COR-L47 (cell line): ENCODE data around the gene SPDYE8.
"Not testable (repeated sequence)": the region's sequence is repeated elsewhere in the genome, so short reads cannot be mapped to it uniquely, and the experiment has no call there.

Experiments used
- DNase-seq: peaks from one replicate; lab custom pipeline; 2025; lab: John Stamatoyannopoulos, UW

Gene SPDYE8, protein sequence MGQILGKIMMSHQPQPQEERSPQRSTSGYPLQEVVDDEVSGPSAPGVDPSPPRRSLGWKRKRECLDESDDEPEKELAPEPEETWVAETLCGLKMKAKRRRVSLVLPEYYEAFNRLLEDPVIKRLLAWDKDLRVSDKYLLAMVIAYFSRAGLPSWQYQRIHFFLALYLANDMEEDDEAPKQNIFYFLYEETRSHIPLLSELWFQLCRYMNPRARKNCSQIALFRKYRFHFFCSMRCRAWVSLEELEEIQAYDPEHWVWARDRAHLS

DNA sequence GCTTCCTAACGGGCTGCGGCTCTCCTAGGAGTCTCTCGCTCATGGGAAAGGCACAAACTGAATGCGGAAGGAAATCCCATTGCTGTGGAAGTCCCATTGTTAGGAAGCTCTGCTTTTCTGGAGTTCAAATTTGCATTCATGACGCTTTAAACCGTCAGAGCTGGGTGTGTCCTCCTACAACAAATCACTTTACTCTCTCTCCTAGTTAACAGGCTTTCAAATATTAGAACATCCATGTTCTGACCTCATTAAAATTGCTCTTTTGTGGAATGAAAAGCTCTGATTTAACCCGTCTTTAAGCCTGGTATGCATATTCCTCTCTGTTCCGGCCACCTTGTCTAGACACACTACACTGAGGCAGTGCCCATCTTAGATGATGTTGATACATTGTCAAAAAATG is at the start of gene SPDYE8:
SPDYE8 (minus strand) TSS at position 101 of the 400 bp plus-strand sequence. CDS start 1,800 bp downstream, outside the sequence.
- not testable (repeated sequence) for DNase-seq

DNA sequence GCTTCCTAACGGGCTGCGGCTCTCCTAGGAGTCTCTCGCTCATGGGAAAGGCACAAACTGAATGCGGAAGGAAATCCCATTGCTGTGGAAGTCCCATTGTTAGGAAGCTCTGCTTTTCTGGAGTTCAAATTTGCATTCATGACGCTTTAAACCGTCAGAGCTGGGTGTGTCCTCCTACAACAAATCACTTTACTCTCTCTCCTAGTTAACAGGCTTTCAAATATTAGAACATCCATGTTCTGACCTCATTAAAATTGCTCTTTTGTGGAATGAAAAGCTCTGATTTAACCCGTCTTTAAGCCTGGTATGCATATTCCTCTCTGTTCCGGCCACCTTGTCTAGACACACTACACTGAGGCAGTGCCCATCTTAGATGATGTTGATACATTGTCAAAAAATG is 28.2 kb upstream of the SPDYE8 start, which contains the start of gene SPDYE11:
SPDYE11 (minus strand) TSS at position 101 of the 400 bp plus-strand sequence. CDS start 1,800 bp downstream, outside the sequence.
- not testable (repeated sequence) for DNase-seq

DNA sequence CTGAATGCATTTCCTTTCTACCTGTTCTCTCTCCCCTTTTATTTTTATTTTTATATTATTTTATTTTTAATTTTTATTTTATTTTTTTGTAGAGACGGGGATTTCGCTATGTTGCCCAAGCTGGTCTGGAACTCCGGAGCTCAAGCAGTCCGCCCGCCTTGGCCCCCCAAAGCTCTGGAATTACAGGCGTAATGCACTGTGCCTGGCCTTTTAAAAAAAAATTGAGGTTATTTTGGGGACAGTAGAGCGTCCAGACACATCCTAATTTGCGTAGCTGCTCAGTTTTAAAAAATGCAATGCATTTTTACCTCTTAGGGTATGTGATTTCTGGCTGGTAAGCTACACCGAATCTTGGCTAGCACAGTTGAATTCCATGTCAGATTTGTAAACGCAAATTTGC is 23.1 kb downstream of the SPDYE8 start:
- DNase-seq: not testable (repeated sequence)

DNA sequence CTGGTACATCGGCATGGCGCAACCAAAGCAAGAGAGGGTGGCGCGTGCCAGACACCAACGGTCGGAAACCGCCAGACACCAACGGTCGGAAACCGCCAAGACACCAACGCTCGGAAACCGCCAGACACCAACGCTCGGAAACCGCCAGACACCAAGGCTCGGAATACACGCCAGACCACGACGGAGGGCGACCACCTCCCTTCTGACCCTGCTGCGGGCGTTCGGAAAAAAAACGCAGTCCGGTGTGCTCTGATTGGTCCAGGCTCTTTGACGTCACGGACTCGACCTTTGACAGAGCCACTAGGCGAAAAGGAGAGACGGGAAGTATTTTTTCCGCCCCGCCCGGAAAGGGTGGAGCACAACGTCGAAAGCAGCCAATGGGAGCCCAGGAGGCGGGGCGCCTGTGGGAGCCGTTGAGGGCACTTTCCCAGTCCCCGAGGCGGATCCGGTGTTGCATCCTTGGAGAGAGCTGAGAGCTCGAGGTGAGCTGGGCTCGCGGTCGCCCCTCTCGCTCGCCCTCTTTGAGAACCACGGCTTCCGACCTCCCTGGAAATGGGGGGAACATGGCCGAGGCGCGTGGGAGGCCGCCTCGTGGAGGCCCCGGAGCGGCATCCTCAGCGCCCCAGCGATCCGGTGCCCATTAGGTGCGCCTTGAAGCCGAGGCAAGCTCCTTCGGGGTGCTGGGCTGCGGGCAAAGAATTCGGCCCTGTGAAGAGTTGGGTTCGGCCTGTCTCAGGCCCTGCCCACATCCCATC is 23.7 kb downstream of the SPDYE8 start:
- DNase-seq: not testable (repeated sequence)

DNA sequence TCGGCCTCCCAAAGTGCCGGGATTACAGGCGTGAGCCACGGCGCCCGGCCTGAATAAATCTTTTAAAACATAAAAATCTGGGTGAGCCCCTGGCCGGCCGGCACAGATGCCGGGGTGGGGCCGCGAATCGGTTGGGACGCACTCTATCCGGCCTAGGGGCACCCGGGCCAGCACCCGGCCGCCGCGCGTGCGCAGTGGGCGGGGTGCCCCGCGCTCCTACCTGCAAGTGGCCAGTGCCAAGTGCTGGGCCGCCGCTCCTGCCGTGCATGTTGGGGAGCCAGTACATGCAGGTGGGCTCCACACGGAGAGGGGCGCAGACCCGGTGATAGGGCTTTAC is 24.2 kb downstream of the SPDYE8 start:
- DNase-seq: not testable (repeated sequence)

DNA sequence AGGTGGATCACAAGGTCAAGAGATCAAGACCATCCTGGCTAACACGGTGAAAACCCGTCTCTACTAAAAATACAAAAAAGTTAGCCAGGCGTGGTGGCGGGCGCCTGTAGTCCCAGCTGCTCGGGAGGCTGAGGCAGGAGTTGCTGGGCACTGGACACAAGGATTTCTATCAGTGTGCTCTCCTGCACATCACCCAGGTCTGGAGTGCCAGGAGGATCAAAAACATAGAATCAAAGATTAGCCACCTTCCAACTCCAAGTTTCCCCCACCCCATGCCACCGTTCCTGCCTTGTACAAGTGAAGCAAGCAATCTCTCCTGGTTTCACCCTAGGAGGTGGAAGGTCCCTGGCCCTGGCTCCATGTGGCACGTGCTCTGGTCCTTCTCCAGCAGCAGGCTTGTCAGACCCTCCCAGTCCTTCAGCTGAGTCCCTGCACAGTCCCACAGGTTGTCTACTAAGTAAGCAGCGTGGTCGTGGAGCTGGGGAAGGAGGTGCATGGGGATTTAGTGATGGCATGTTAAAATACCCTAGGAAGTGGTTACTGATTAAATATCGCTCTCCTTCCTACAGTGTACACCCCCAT is 31.6 kb downstream of the SPDYE8 start:
- DNase-seq: not testable (repeated sequence)

DNA sequence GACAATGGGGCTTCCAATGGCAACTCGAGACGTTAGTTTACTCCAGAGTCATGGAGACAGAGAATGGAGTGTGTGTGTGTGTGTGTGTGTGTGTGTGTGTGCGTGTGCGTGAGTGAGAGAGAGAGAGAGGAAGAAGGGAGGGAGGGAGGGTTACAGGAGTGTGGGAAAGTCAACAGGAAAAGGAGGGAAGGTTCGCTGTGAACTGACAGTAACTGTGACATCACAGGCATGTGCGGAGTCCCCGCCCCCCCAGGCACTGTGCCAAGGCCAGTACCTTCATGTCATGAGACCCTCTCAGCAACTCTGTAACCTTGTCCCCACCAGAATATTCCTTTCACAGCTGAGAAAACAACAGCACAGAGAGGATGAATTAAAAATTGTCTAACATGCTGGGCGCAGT is 32.1 kb downstream of the SPDYE8 start:
- not testable (repeated sequence) for DNase-seq

DNA sequence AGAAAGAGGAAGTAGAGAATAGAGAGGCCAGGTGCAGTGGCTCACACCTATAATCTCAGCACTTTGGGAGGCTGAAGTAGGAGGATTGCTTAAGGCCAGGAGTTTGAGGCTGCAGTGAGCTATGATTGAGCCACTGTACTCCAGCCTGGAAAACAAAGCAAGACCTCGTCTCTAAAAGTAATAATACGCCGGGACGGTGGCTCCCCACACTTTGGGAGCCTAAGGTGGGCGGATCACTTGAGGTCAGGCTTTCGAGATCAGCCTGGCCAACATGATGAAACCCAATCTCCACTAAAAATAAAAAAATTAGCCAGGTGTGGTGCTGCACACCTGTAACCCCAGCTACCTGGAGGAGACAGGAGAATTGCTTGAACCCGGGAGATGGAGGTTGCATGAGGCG is 34.1 kb downstream of the SPDYE8 start:
- DNase-seq: not testable (repeated sequence)

DNA sequence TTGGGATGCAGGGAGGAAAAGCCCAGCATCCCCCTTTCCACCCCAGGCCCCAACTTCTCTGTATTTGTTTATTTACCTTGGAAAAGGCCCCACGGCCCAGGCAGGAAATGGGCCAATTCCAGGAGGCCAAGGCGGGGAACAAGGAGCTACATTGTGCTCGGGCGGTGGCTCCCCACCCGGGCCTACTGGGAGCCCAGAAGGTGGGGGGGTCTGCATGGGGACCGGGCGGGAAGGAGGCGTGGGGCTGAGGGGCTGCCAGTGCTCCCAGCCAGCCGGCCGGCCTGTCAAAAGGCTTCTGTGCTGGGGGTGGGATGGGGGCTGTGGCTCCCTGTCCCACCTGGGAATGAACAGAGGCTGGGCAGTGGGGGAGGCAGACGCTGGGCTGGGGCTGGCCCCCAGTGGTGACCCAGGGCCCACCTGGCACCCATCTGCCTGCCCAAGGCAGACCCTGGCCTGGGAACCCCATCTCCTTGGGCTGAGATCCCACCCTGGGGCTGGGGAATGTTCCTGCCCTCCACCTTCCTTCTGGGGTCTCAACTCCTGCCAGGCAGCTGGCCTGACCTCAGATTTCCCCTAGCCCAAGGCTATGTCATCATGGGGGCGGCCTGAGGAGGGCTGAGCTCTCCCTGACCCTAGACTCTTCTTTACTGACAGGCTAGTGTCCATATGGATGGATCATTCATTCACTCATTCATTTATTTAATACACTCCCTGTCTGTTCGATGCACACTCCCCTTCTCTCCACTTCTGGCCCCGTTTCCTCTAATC is 39.2 kb downstream of the SPDYE8 start:
- DNase-seq: not testable (repeated sequence)

DNA sequence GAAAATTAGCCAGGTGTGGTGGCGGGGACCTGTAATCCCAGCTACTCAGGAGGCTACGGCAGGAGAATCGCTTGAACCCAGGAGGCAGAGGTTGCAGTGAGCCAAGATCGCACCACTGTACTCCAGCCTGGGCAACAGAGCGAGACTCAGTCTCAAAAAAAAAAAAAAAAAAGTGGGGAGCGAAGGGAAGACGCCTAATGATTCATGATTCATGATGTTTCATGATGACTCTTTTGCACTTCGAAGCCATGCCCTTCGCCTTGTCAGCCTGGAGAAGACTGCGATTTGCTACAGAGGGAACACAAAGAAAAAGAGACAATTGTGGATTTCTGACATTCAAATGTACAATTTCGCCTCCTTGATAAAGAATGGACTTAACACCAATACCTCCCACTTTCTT is 47.5 kb downstream of the SPDYE8 start:
- not testable (repeated sequence) for DNase-seq

DNA sequence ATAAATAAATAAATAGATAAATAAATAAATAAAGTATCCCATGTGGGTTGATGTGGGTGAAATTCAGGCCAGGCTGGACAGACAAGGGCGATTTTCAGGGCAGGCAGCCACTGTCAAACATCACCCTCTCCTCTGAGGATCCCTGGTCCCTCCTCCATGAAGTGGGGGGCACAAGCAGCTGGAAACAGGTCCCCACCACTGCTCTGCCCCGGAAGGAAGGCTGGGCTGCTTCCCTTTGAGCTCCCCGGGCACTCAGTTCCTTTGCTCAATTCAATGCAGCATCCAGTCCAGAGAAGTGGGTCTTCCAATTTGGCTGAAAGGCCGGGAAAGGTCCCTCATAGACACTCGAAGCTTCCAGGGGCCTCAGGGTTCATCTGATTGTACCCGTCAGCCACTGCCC is 49.2 kb downstream of the SPDYE8 start:
- DNase-seq: not testable (repeated sequence)

DNA sequence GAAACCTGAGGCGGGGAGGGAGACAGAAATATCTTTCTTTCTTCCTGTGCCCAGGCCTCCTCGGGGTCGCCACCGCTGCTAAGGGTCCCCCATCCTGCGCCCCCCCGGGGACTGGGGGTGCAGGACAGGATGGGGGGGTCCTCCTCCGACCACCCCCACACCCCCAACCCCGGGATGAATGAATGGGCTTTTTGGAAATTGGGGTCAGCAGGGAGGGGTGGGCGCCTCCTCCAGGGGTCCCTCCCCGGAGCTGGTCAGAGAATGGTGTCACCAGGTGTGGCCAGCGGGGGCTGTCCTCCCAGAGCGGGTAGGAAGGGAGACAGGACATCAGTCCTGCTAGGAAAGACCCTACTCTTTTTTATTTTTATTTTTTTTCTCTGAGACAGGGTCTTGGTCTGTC is 53.1 kb downstream of the SPDYE8 start:
- not testable (repeated sequence) for DNase-seq

DNA sequence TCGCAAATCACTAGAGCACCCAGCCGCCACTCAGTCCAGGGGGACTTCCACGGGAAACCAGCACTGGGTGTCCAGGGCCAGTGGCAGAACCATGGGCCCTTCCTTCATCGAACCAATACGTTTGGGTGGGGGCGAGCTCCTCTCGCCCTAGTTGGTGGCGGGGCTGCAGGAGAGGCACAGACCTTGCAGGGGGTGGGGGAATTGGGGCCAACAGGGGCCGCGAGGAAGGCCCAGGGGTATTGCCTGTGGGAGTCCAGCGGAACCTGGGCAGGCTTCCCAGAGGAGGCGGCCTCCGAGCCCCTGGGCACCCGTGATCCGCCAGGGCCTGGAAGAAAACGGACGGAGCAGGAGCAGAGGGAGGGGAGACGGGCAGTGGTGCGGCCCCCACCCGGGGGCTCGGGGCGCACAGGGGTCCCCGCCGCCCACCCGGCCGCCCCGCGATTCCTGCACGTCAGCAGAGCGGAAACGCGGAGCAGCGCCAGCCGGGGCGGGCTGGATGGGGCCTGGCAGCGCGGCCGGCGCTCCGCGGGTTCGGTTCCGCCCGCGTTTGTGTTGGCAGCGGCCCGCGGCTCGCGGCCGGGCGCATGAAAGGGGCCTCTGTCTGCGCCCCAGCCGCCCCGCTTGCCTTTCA is 53.8 kb downstream of the SPDYE8 start:
- not testable (repeated sequence) for DNase-seq

DNA sequence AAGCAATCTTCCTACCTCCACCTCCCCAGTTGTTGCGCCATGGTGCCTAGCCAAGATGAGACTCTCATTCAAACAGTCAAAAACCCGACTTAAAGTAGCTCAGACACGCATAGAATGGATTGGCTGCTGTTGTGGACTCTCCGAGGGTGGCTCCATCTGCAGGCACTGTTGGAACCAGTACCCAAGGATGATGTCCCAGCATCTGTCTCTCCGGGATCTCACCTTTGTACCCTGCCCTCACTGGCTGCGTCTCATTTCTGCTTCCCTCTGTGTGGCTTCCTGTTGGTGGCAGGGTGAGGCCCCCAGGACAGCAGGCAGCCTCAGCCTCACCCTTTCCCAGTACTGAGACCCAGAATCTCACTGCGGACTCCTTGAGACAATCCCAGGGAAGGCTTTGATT is 54.8 kb downstream of the SPDYE8 start:
- not testable (repeated sequence) for DNase-seq

DNA sequence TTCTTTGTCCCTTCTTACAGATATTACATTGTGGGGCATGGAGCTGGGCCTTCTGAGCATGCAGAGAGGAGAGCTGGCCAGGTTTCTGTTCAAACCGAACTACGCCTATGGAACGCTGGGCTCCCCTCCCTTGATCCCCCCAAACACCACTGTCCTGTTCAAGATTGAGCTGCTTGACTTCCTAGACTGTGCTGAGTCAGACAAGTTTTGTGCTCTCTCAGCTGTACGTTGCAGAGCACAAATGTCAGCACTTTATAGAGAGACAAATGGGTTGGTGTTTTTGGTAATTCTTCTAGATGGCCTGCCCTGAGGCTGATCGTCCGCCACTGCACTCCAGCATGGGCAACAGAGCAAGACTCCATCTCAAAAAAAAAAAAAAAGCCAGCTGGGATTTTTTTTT is 58.1 kb downstream of the SPDYE8 start:
- DNase-seq: not testable (repeated sequence)
